ENCODE measurements around the gene C1orf185. TPM values are rescaled to one million over a fixed set of nuclear protein-coding genes. Genes with fewer than 3 reads are reported as not detected.

C1orf185 gene
- total and polyA plus RNA-seq, 2 of the 4 experiments (the other 2 are of a cell fraction) = not detected

DNA sequence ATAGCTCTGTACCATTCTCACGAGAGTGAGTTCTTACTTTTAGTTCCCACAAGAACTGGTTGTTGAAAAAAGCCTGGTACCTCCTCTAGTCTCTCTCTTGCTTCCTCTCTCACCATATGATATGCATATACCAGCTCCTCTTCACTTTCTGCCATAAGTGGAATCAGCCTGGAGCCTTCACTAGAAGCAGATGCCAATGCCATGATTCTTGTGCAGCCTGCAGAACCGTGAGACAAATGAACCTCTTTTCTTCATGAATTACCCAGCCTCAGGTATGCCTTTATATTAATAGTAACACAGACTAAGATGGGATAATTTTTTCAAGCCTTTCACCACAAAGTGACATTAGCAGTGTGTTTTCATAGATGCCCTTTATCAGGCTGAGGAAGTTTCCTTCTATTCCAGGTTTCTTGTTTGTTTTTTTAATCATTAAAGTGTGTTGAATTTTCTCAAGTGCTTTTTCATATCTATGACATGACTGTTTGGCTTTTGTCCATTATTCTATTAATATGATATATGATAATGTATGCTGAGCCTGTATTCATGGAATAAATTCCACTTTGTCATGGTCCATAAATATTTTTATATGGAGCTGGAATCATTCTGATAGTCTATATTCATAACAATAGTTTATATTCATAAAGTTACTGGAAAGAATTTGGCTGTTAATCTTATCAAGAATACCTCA lies 40.7 kb upstream of the C1orf185 start:
- WGBS, 2 experiments (ENCODE audit: extremely low coverage in 2 of 2, insufficient read length in 1 of 2) = no CpG with 5 or more reads among the region's 2 CpGs
- Histone ChIP-seq H4K8ac (ENCODE audit: low read depth in 2 of 2, low read length in 2 of 2) (no peak overlapping the region), H3K14ac (replicated peaks; ENCODE audit: low read depth, low read length) (no peak overlapping the region; the same call in 1 of the 2 replicates)

More for the DNA sequence above, 40.7 kb upstream of the C1orf185 start:
- no peak for TF ChIP-seq BHLHE40 (IDR thresholded peaks at IDR 0.05; ENCODE audit: low read depth, low read length)
- TF ChIP-seq, protein P1, sequence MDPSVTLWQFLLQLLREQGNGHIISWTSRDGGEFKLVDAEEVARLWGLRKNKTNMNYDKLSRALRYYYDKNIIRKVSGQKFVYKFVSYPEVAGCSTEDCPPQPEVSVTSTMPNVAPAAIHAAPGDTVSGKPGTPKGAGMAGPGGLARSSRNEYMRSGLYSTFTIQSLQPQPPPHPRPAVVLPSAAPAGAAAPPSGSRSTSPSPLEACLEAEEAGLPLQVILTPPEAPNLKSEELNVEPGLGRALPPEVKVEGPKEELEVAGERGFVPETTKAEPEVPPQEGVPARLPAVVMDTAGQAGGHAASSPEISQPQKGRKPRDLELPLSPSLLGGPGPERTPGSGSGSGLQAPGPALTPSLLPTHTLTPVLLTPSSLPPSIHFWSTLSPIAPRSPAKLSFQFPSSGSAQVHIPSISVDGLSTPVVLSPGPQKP (IDR thresholded peaks at IDR 0.05; ENCODE audit: borderline replicate concordance, low read depth, low read length) = no peak
- no peak for TF ChIP-seq CHD1 (IDR thresholded peaks at IDR 0.05; ENCODE audit: low read depth, low read length)
- no peak for TF ChIP-seq RCOR1 (IDR thresholded peaks at IDR 0.05; ENCODE audit: insufficient replicate concordance, low read length)
- no peak for TF ChIP-seq MAZ (IDR thresholded peaks at IDR 0.05; ENCODE audit: borderline replicate concordance, low read depth, low read length)
- TF ChIP-seq RAD21 (IDR thresholded peaks at IDR 0.05; ENCODE audit: low read length) = no peak
- TF ChIP-seq RFX5 (IDR thresholded peaks at IDR 0.05; ENCODE audit: low read depth, low read length) = no peak
- in situ Hi-C loops (cut with MboI; ENCODE audit: low sequenced_read_pairs) = no loop called here
- Histone ChIP-seq H3K23ac (ENCODE audit: low read depth, low read length) (no peak overlapping the region), H2BK15ac (ENCODE audit: low read depth, low read length) (no peak overlapping the region), H3K9me3 (ENCODE audit: control insufficient read depth, insufficient read depth, low read length) (0 out of 2 replicates have a peak, but pooled peaks cover 1% of the 10 kb centered on the region), H2BK5ac (ENCODE audit: low read depth, low read length, poor library complexity, severe bottlenecking) (no peak overlapping the region), H3K9me1 (ENCODE audit: insufficient read depth, low read length) (peaks cover 2% of the 10 kb centered on the region; the same call in 1 of the 2 replicates), H4K20me1 (ENCODE audit: insufficient read depth, low read length) (no peaks in the 10 kb centered on the region), H3K4me2 (ENCODE audit: low read depth, low read length) (no peak overlapping the region), H3K27me3 (ENCODE audit: control insufficient read depth, insufficient read depth, low read length) (peaks cover 2% of the 10 kb centered on the region), H2BK20ac (ENCODE audit: low read depth, low read length) (0 out of 2 replicates have a peak overlapping the region, but pooled peaks have one; percentile 22), H3K4me1 (ENCODE audit: control insufficient read depth, insufficient read depth, low read length) (peaks cover 4% of the 10 kb centered on the region; the same call in 1 of the 2 replicates), H3K4ac (ENCODE audit: low read depth, low read length) (no peak overlapping the region; the same call in 1 of the 2 replicates), H3K9ac (ENCODE audit: low read depth, low read length) (no peak overlapping the region), H4K91ac (ENCODE audit: insufficient read depth, low read depth, low read length) (no peak overlapping the region), H3K18ac (ENCODE audit: low read depth, low read length) (no peak overlapping the region), H3K36me3 (ENCODE audit: control insufficient read depth, insufficient read depth, low read length) (no peaks in the 10 kb centered on the region), H2AFZ (replicated peaks; ENCODE audit: low read length, poor library complexity) (no peak overlapping the region), H3K56ac (ENCODE audit: extremely low read depth, insufficient read depth, low read length) (no peak overlapping the region), H2BK120ac (ENCODE audit: low read depth, low read length) (no peak overlapping the region), H3K79me1 (ENCODE audit: low read depth in 1 of 2, low read length in 2 of 2) (no peaks in the 10 kb centered on the region), H3K27ac (ENCODE audit: insufficient read depth, low read length) (no peak overlapping the region), H3K4me3 (ENCODE audit: insufficient read depth, low read depth, low read length) (no peak overlapping the region), H2AK9ac (replicated peaks; ENCODE audit: low read depth, low read length, poor library complexity) (no peak overlapping the region), H2AK5ac (ENCODE audit: low read depth, low read length) (no peak overlapping the region), H4K5ac (ENCODE audit: low read depth, low read length) (no peak overlapping the region)
- dilution Hi-C loops (cut with HindIII; ENCODE audit: low sequenced_read_pairs, unreplicated experiment) = no loop called here
- BruUV-seq (replicated peaks) = no TSS peak
- no peak for ATAC-seq (ENCODE audit: low read depth)
- ChIA-PET POLR2A (ENCODE audit: unreplicated experiment) (no interaction called here), CTCF (interaction anchor here (1.0 kb wide), 1 partner anchor 8 kb away, joined by 3 read pairs; no protein-coding TSS in a partner anchor)
- DNase-seq = peak; percentile 18
- intact Hi-C loops (cut with micrococcal nuclease) = no loop called here
